HepG2 (cell line): Measurements from ENCODE around the gene SIM1. TPM values are rescaled to one million over a fixed set of nuclear protein-coding genes. Genes with fewer than 3 reads are reported as not detected.

Source experiments
- ATAC-seq: fragments of 200-7000 bp; cut with Tn5 transposase; 3 replicates; pipeline ENCODE4 v1.9.1; 2020; ENCODE audit warnings: mild to moderate bottlenecking, moderate library complexity
- BruUV-seq: library from RNA; stranded (reverse); fragments of 400-500 nt; replicated peaks from 2 replicates; lab custom pipeline; 2021; lab: Mats Ljungman, UMichigan
- CTCF ChIA-PET: fragments of 300-600 bp; formaldehyde crosslinking; extraction: SDS; loops from one replicate; lab custom pipeline; 2021; ENCODE audit warnings: low total read pairs, inconsistent platforms, low intra/inter-chr PET ratio; lab: Yijun Ruan, JAX
- POLR2A ChIA-PET: fragments of 350-600 bp; sonication (Branson Sonifier 250); formaldehyde crosslinking; loops from one replicate; lab custom pipeline; 2020; ENCODE audit warnings: antibody characterized with exemption, inconsistent platforms; lab: Yijun Ruan, JAX
- DNase-seq: peaks from one replicate; pipeline ENCODE4 v3.0.0-alpha.2; 2015; ENCODE audit warnings: low spot score
- FAIRE-seq: peaks from 3 replicates; lab custom pipeline; 2011; peaks lifted over from hg19 to GRCh38; lab: Jason Lieb, UNC
- H2AFZ ChIP-seq: one replicate; pipeline ENCODE4 v1.6.1; 2011; ENCODE audit warnings: low read length, inconsistent platforms
- H3K27ac ChIP-seq: fragments of 300-600 bp; 3 replicates; pipeline ENCODE4 v1.8.0; 2011; ENCODE audit warnings: mixed run types, mild to moderate bottlenecking, mixed read lengths, low read length, inconsistent platforms; ENCODE audit not compliant: insufficient read depth; ENCODE audit errors: extremely low read length
- H3K27me3 ChIP-seq, 2 experiments: fragments of 200-600 bp in 1 of 2; 2 replicates in 1 of 2; 3 replicates in 1 of 2; pipeline versions ENCODE4 v1.6.0 to v1.8.0; 2011; ENCODE audit warnings: low read length in 2 of 2, mild to moderate bottlenecking in 2 of 2, moderate library complexity in 2 of 2, inconsistent platforms in 1 of 2; ENCODE audit not compliant: insufficient read depth in 2 of 2, control insufficient read depth in 1 of 2
- H3K36me3 ChIP-seq, 2 experiments: fragments of 200-600 bp in 1 of 2; replicated peaks in 1 of 2; 2 replicates in 1 of 2; 3 replicates in 1 of 2; pipeline versions ENCODE4 v1.5.1 to v1.8.0; 2011; ENCODE audit warnings: low read length in 2 of 2, inconsistent platforms in 1 of 2; ENCODE audit not compliant: insufficient read depth in 2 of 2, control insufficient read depth in 1 of 2
- H3K4me1 ChIP-seq: 2 replicates; pipeline ENCODE4 v1.5.1; 2012; ENCODE audit warnings: low read length, inconsistent platforms; ENCODE audit not compliant: insufficient read depth
- H3K4me2 ChIP-seq: 2 replicates; pipeline ENCODE4 v1.6.0; 2011; ENCODE audit warnings: low read depth, low read length, inconsistent platforms
- H3K4me3 ChIP-seq, 3 experiments: fragments of 200-600 bp in 1 of 3; sonication (generic), shearing (Covaris generic) in 1 of 3; replicated peaks in 1 of 3; 2 replicates each; pipeline ENCODE4 v1.5.1; 2011 to 2016; ENCODE audit warnings: low read length in 3 of 3, inconsistent platforms in 2 of 3, low read depth in 2 of 3, mild to moderate bottlenecking in 2 of 3, control low read depth in 1 of 3, mixed read lengths in 1 of 3; ENCODE audit not compliant: insufficient read depth in 1 of 3
- H3K79me2 ChIP-seq: one replicate; pipeline ENCODE4 v1.6.1; 2011; ENCODE audit warnings: low read length, inconsistent platforms; ENCODE audit not compliant: insufficient read depth
- H3K9ac ChIP-seq: 2 replicates; pipeline ENCODE4 v1.6.0; 2011; ENCODE audit warnings: mild to moderate bottlenecking, low read depth, low read length, inconsistent platforms; ENCODE audit not compliant: insufficient read depth
- H3K9me3 ChIP-seq: 2 replicates; pipeline ENCODE4 v1.5.1; 2012; ENCODE audit warnings: mild to moderate bottlenecking, low read length
- H4K20me1 ChIP-seq: 2 replicates; pipeline ENCODE4 v1.6.0; 2011; ENCODE audit warnings: inconsistent platforms, mild to moderate bottlenecking, low read length, moderate library complexity; ENCODE audit not compliant: insufficient read depth
- EZH2 ChIP-seq: conservative IDR thresholded peaks from 2 replicates; pipeline ENCODE4 v1.6.1; 2012; ENCODE audit warnings: mild to moderate bottlenecking, low read depth, low read length, moderate library complexity
- WGBS: methylation state at CpG from one replicate; pipeline ENCODE4 v1.1.6; 2017; ENCODE audit warnings: low lambda C conversion rate; 5-methylcytosine and 5-hydroxymethylcytosine counted together
- in situ Hi-C: cut with HindIII; loops from 2 replicates; pipeline ENCODE4 v1.10.0; 2017; ENCODE audit warnings: low pct_unique_long_range_greater_than_20kb; ENCODE audit not compliant: extremely low pct_ligation_motif_present
- intact Hi-C: fragments of 100-400 bp; cut with micrococcal nuclease; formaldehyde crosslinking; loops from one replicate; pipeline ENCODE4 v1.10.0; 2022; ENCODE audit not compliant: unreplicated experiment
- polyA plus RNA-seq, 8 experiments: library from polyadenylated mRNA; depleted of rRNA in 3 of 8; stranded (reverse) in 7 of 8; unstranded in 1 of 8; fragments of >200 nt; fragmentation: Illumina TruSeq in 4 of 8; extraction: Trizol in 4 of 8; gene quantifications; 2 replicates each; pipeline versions ENCODE4 v1.2.1 to v1.2.3, GENCODE V29; 2011 to 2016; ENCODE audit warnings: low read depth in 4 of 8, missing spikeins in 1 of 8, mixed read lengths in 1 of 8; ENCODE audit not compliant: insufficient read depth in 1 of 8
- total RNA-seq, 5 experiments: library from RNA; depleted of rRNA; stranded (reverse); fragments of >200 nt; fragmentation: Illumina TruSeq; extraction: Trizol; gene quantifications; 2 replicates each; pipeline ENCODE4 v1.2.3, GENCODE V29; 2016; ENCODE audit warnings: low read depth in 1 of 5
- TF ChIP-seq, protein P1 (sequence below): sonication (generic); formaldehyde crosslinking; IDR thresholded peaks from 2 replicates; pipeline ENCODE4 v1.5.1; 2020; ENCODE audit warnings: missing genetic modification reagents, mild to moderate bottlenecking, borderline replicate concordance
- TF ChIP-seq, protein P2 (sequence below): sonication (generic); formaldehyde crosslinking; IDR thresholded peaks from 2 replicates; pipeline ENCODE4 v1.4.0; 2020; ENCODE audit warnings: missing genetic modification reagents; ENCODE audit errors: not compliant biosample characterization
- TF ChIP-seq, protein P3 (sequence below): sonication (generic); formaldehyde crosslinking; IDR thresholded peaks from 2 replicates; pipeline ENCODE4 v1.4.0; 2020; ENCODE audit warnings: missing genetic modification reagents

Gene SIM1
- total and polyA plus RNA-seq, 2 of the 13 experiments (the other 11 are each of a cell fraction or from before 2014, with no cell fraction given) = not detected

DNA sequence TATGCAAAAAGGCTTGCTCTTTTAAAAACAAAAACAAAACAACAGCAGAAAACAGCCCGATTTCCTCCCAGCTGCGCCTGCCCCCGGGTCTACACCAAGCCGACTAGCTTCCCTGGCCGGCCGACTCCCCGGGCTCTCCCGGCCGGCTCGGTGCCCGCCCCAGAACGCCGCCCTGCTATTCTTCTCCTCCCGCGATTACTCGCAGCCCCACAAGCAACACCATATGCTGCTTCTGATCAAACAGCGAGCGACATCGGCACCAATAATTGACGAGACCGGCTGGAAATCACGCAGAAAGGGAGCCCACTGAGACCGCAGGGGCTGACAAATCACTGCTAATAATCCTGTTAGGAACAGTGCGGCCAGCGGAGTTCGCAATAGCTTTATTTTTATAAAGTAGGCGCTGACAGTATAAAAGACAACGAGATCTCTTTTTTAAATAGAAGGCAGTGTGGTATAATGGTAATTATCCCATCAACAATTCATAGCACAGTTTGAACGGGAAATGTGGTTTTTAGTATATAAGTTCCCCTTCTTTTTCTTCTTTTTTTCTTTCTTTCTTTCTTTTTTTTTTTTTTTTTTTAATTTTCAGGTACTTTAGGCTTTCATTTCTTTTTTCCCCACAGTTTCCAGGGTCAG is 3.3 kb downstream of the SIM1 start:
- H4K20me1 ChIP-seq = peaks cover 2% of the 10 kb centered on the region; the same call in 1 of the 2 replicates
- no peak overlapping the region for H3K4me2 ChIP-seq
- intact Hi-C loops = no loop called here
- no TSS peak for BruUV-seq
- FAIRE-seq (no peak), DNase-seq (no peak), ATAC-seq (no peak)
- H3K4me1 ChIP-seq = peaks cover 2% of the 10 kb centered on the region; the same call in 1 of the 2 replicates
- ChIA-PET POLR2A (no interaction called here), CTCF (no interaction called here)
- peaks cover 6 to 49% of the 10 kb centered on the region in 2 experiments for H3K27me3 ChIP-seq
- no peak overlapping the region for H3K27ac ChIP-seq
- H3K9me3 ChIP-seq = no peaks in the 10 kb centered on the region
- no peak overlapping the region for H3K9ac ChIP-seq
- H3K79me2 ChIP-seq = no peaks in the 10 kb centered on the region
- TF ChIP-seq, protein P1, sequence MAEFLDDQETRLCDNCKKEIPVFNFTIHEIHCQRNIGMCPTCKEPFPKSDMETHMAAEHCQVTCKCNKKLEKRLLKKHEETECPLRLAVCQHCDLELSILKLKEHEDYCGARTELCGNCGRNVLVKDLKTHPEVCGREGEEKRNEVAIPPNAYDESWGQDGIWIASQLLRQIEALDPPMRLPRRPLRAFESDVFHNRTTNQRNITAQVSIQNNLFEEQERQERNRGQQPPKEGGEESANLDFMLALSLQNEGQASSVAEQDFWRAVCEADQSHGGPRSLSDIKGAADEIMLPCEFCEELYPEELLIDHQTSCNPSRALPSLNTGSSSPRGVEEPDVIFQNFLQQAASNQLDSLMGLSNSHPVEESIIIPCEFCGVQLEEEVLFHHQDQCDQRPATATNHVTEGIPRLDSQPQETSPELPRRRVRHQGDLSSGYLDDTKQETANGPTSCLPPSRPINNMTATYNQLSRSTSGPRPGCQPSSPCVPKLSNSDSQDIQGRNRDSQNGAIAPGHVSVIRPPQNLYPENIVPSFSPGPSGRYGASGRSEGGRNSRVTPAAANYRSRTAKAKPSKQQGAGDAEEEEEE (CRISPR knock-in tag) = no peak
- TF ChIP-seq EZH2 = 0 out of 2 replicates have a peak, but pooled peaks have one; percentile 25
- no peak overlapping the region for H3K4me3 ChIP-seq
- H2AFZ ChIP-seq = no peak overlapping the region
- in situ Hi-C loops = no loop called here
- WGBS = 33% methylated on average over 29 of the region's 29 CpGs
- H3K36me3 ChIP-seq = no peaks in the 10 kb centered on the region

DNA sequence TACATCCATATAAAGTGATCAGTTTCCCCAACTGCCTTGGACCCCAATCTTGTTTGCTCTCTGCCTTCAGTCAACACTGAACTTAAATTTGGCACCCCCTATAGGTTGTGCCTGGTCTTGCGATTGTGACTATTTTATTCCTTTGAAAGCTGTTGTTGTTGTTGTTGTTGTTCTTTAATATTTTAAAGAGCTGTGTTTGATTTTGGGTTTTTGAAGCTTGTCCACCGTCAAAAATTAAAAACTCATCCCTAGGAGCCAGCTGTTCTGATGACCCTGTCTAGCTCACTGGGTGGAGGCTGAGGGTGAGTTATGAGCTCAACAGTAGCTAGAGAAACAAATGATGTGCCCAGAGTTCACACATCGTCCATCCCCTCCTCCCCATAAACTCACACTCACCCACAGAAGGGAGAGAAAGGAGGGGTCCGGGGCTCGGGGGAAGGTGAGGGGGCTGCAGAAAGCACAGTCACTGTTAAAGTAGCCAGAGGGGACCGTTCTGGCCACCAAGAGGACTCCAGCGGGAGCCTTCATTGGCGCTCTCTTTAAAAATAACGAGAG is 4.0 kb downstream of the SIM1 start:
- 20% methylated on average over 9 of the region's 9 CpGs for WGBS
- Histone ChIP-seq H3K9ac (no peak overlapping the region), H3K4me3 (no peak overlapping the region), H3K27me3 (peaks cover 6 to 49% of the 10 kb centered on the region in 2 experiments), H4K20me1 (peaks cover 2% of the 10 kb centered on the region; the same call in 1 of the 2 replicates), H3K36me3 (no peaks in the 10 kb centered on the region), H2AFZ (no peak overlapping the region), H3K27ac (no peak overlapping the region), H3K9me3 (no peaks in the 10 kb centered on the region), H3K4me2 (no peak overlapping the region), H3K4me1 (no peaks in the 10 kb centered on the region), H3K79me2 (no peaks in the 10 kb centered on the region)
- ATAC-seq = no peak
- intact Hi-C loops (no loop called here), in situ Hi-C loops (no loop called here)
- ChIA-PET POLR2A (no interaction called here), CTCF (no interaction called here)
- no peak for FAIRE-seq
- no TSS peak for BruUV-seq
- TF ChIP-seq, protein P2, sequence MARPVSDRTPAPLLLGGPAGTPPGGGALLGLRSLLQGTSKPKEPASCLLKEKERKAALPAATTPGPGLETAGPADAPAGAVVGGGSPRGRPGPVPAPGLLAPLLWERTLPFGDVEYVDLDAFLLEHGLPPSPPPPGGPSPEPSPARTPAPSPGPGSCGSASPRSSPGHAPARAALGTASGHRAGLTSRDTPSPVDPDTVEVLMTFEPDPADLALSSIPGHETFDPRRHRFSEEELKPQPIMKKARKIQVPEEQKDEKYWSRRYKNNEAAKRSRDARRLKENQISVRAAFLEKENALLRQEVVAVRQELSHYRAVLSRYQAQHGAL (CRISPR knock-in tag) = no peak
- TF ChIP-seq, protein P3, sequence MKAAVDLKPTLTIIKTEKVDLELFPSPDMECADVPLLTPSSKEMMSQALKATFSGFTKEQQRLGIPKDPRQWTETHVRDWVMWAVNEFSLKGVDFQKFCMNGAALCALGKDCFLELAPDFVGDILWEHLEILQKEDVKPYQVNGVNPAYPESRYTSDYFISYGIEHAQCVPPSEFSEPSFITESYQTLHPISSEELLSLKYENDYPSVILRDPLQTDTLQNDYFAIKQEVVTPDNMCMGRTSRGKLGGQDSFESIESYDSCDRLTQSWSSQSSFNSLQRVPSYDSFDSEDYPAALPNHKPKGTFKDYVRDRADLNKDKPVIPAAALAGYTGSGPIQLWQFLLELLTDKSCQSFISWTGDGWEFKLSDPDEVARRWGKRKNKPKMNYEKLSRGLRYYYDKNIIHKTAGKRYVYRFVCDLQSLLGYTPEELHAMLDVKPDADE (CRISPR knock-in tag) = no peak
- no peak for DNase-seq
